Activated naive CD8-positive, alpha-beta T cell treated with anti-CD3 and anti-CD28 coated beads, Interleukin-2, amount 50 U/mL, for 16 hours (primary cell): ENCODE data around the gene GPC1.
"Not testable (repeated sequence)": the region's sequence is repeated elsewhere in the genome, so short reads cannot be mapped to it uniquely, and the experiment has no call there.

ENCODE experiments used
- DNase-seq: peaks from one replicate; pipeline ENCODE4 v3.0.0-alpha.2; 2020; ENCODE audit warnings: low read depth, low spot score

The GPC1 gene

GRCh38 chr2:240435457-240435947, at the start of gene GPC1:
TSS of gene GPC1 (plus strand) at chr2:240435663. CDS start at chr2:240435919, 256 bp downstream.
- no peak for DNase-seq

GRCh38 chr2:240386326-240386725, 49.1 kb upstream of the GPC1 start:
- no peak for DNase-seq

GRCh38 chr2:240386743-240387142, 48.7 kb upstream of the GPC1 start:
- not testable (repeated sequence) for DNase-seq

GRCh38 chr2:240387325-240387668, 48.2 kb upstream of the GPC1 start:
- no peak for DNase-seq

GRCh38 chr2:240387669-240388358, 47.6 kb upstream of the GPC1 start:
- DNase-seq: no peak

- no peak for DNase-seq
These were observed 46.8 kb upstream of the GPC1 start for GRCh38 chr2:240388471-240389301.

GRCh38 chr2:240389302-240389805, 46.1 kb upstream of the GPC1 start:
- DNase-seq: no peak

- no peak for DNase-seq
These were observed 45.1 kb upstream of the GPC1 start for GRCh38 chr2:240390091-240391073.

GRCh38 chr2:240391111-240392051, 44.1 kb upstream of the GPC1 start:
- no peak for DNase-seq

- DNase-seq: no peak
These were observed 43.1 kb upstream of the GPC1 start for GRCh38 chr2:240392084-240392947.

GRCh38 chr2:240392948-240393830, 42.3 kb upstream of the GPC1 start:
- no peak for DNase-seq

- DNase-seq: no peak
These were observed 41.5 kb upstream of the GPC1 start for GRCh38 chr2:240393831-240394410.

- DNase-seq: no peak
These were observed 40.9 kb upstream of the GPC1 start for GRCh38 chr2:240394549-240394948.

- DNase-seq: no peak
These were observed 40.0 kb upstream of the GPC1 start for GRCh38 chr2:240395448-240395847.

- no peak for DNase-seq
These were observed 39.4 kb upstream of the GPC1 start for GRCh38 chr2:240395896-240396622.

- no peak for DNase-seq
These were observed 38.6 kb upstream of the GPC1 start for GRCh38 chr2:240396623-240397541.
